BE2C (cell line): Measurements from ENCODE around the gene TMEM271.

Experiments used
- DNase-seq: peaks from one replicate; pipeline ENCODE4 v3.0.0-alpha.2; 2020
- H3K27me3 ChIP-seq: fragments of 250-450 bp; sonication (Bioruptor Pico); 2 replicates; pipeline ENCODE4 v1.5.1; 2020; ENCODE audit warnings: mild to moderate bottlenecking
- H3K36me3 ChIP-seq: fragments of 250-450 bp; sonication (Bioruptor Pico); 2 replicates; pipeline ENCODE4 v1.5.1; 2020; ENCODE audit warnings: mild to moderate bottlenecking
- H3K4me1 ChIP-seq: fragments of 250-450 bp; sonication (Bioruptor Pico); 2 replicates; pipeline ENCODE4 v1.5.1; 2020
- H3K4me3 ChIP-seq: 2 replicates; pipeline ENCODE4 v1.5.1; 2011; ENCODE audit warnings: low read depth, low read length
- H3K9me3 ChIP-seq: fragments of 250-450 bp; sonication (Bioruptor Pico); 2 replicates; pipeline ENCODE4 v1.5.1; 2020
- TF ChIP-seq, protein P1 (sequence below): IDR thresholded peaks from 2 replicates; pipeline ENCODE4 v1.5.1; 2012; ENCODE audit warnings: mild to moderate bottlenecking, low read depth, low read length

The TMEM271 gene

DNA sequence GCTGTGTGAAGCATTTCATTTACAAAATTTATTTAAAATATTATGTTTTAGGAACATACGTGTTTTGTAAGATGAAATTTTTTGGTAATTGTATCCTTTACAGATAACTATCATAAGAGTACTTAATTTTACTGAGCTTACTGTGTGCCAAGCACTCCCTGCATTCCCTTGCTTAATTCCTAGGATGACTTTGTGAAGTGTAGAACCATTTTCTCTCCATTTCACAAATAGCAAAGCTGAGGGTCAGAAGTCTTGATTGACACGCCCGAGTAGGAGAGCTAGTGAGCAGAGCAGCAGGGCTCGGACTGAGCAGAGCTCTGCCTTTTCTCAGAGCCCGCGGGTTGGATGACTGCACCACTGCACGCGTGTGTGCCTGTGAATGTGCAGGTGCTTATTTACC is 46.5 kb downstream of the TMEM271 start:
- no peak for DNase-seq
- Histone ChIP-seq H3K9me3 (no peaks in the 10 kb centered on the region), H3K27me3 (no peaks in the 10 kb centered on the region), H3K36me3 (peaks cover 42% of the 10 kb centered on the region), H3K4me1 (no peaks in the 10 kb centered on the region), H3K4me3 (no peak overlapping the region)
- TF ChIP-seq, protein P1, sequence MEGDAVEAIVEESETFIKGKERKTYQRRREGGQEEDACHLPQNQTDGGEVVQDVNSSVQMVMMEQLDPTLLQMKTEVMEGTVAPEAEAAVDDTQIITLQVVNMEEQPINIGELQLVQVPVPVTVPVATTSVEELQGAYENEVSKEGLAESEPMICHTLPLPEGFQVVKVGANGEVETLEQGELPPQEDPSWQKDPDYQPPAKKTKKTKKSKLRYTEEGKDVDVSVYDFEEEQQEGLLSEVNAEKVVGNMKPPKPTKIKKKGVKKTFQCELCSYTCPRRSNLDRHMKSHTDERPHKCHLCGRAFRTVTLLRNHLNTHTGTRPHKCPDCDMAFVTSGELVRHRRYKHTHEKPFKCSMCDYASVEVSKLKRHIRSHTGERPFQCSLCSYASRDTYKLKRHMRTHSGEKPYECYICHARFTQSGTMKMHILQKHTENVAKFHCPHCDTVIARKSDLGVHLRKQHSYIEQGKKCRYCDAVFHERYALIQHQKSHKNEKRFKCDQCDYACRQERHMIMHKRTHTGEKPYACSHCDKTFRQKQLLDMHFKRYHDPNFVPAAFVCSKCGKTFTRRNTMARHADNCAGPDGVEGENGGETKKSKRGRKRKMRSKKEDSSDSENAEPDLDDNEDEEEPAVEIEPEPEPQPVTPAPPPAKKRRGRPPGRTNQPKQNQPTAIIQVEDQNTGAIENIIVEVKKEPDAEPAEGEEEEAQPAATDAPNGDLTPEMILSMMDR: no peak

DNA sequence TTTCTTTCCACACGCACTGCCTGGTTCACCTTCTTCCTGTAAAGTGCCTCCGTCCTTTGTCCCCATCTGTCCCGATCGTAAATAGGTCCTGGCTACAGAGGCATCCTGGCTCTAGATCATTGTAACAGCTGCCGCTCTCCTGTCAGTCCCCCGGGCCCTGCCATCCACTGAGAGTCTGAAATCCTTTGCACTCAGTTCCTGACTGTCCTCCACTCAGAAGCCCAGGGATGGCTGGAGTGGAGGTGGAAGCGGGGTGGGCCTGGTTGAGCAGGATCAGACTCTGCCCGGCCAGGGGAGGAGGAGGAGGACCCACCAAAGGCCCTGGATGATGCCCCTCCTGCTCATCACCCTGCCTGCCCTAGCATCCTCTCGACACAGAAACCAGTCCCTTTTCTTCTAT is 47.3 kb downstream of the TMEM271 start:
- DNase-seq: no peak
- Histone ChIP-seq H3K4me3 (no peak overlapping the region), H3K4me1 (no peaks in the 10 kb centered on the region), H3K27me3 (no peaks in the 10 kb centered on the region), H3K36me3 (peaks cover 47% of the 10 kb centered on the region), H3K9me3 (no peaks in the 10 kb centered on the region)
- TF ChIP-seq, protein P1: no peak

DNA sequence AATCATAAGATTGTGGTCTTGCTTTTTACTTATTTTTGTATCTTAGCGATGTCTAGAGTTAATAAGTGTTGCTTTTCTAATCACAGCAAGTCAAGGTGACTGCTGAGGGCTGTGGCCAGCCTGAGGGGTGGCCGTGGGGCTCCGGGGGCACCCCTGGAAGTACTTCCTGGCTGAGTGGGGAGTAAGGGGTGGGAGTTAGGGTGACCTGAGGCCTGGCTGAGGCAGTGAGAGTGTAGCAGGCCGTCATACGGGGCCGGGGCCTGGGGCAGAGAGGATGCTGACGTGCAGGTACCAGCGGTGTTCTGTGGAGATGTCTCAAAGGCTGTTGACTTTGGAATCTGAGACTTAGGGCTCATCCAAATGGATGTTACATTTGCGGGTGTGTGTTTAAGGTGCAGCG is 47.8 kb downstream of the TMEM271 start:
- no peaks in the 10 kb centered on the region for H3K27me3 ChIP-seq
- no peaks in the 10 kb centered on the region for H3K4me1 ChIP-seq
- no peaks in the 10 kb centered on the region for H3K9me3 ChIP-seq
- no peak for DNase-seq
- TF ChIP-seq, protein P1: no peak
- peaks cover 47% of the 10 kb centered on the region for H3K36me3 ChIP-seq
- no peak overlapping the region for H3K4me3 ChIP-seq

DNA sequence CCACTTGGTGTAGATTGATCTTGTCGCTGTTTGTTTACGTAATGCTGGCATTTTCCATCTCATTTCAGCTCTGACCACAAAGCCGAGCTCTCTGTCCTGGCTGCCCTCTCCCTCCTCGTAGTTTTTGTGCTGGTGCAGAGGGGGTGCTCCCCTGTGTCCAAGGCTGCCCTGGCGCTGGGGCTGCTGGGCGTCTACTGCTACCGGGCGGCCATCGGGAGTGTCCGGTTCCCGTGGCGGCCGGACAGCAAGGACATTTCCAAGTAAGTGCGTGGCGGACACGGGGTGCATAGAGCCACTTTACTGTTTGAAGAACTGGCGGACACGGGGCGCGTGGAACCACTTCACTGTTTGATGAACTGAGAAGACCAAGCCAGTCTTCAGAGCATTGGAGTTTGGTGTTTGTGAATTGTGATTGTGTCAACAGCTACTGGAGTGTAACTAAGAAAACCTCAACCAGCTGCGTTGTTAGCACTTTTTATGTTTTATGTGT is 49.1 kb downstream of the TMEM271 start:
- Histone ChIP-seq H3K4me1 (no peaks in the 10 kb centered on the region), H3K36me3 (peaks cover 45% of the 10 kb centered on the region), H3K27me3 (no peaks in the 10 kb centered on the region), H3K4me3 (no peak overlapping the region), H3K9me3 (no peaks in the 10 kb centered on the region)
- no peak for DNase-seq
- TF ChIP-seq, protein P1: no peak

DNA sequence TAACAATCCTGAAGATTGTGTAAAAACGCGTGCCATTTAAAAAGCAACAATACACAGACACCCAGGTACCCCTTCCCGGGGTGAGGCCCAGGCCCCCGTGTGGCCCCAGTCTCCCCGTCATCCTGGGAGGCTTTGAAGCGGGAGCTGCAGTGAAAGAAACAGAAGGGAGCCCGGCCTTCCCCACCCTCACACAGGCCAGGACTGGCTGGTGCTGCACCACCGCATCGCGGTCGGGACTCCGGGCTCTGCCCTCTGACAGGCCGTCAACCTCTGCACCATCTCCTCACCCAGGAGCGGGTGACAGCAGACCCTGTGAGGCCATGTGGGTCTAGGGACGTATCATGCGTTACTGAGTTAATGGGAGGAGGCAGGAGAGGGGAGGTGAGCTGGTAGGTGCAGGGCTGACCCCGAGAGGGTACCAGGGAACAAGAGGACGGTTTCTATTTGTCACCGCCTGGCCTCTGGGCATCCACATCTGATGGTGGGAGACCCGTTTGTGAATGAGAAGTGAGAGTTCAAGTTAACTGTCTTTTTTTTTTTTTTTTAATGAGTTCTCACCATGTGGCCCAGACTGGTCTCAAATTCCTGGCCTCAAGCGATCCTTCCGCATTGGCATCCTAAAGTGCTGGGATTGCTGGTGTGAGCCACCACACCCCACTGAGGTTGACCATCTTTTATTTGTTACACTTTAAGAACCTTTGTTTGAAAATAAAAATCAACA is 49.7 kb downstream of the TMEM271 start:
- no peaks in the 10 kb centered on the region for H3K9me3 ChIP-seq
- DNase-seq: no peak
- no peaks in the 10 kb centered on the region for H3K4me1 ChIP-seq
- peaks cover 47% of the 10 kb centered on the region for H3K36me3 ChIP-seq
- no peaks in the 10 kb centered on the region for H3K27me3 ChIP-seq
- H3K4me3 ChIP-seq: no peak overlapping the region
- TF ChIP-seq, protein P1: no peak

DNA sequence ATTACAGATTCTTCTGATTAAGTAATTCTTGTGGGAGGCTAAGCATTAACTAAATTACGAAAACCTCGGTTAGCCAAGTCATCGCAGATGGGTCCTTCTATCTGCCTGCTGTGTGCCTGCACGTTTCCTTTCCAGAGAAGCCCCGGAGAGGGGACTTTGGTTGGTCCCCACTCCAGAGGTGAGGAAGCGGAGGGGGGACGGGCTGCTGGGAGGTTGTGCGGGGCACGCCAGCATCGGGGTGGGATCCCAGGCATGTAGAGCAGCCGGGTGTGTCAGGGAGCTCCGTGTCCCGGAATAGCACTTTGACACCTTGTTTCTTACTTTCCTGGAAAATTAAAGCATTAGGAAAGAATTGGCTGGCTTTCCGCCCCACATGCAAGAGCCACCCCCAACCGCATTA is 50.4 kb downstream of the TMEM271 start:
- TF ChIP-seq, protein P1: no peak
- H3K27me3 ChIP-seq: no peaks in the 10 kb centered on the region
- H3K4me1 ChIP-seq: no peaks in the 10 kb centered on the region
- H3K9me3 ChIP-seq: no peaks in the 10 kb centered on the region
- DNase-seq: no peak
- H3K36me3 ChIP-seq: peaks cover 40% of the 10 kb centered on the region
- no peak overlapping the region for H3K4me3 ChIP-seq
